Endometrium (tissue), 2 donors: ENCODE data around the gene ISM2.

Experiments
- FAIRE-seq: peaks from 2 replicates; lab custom pipeline; 2012; peaks lifted over from hg19 to GRCh38; lab: Jason Lieb, UNC
- donor health status: control.
- donor health status: control.

The ISM2 gene

GRCh38 chr14:77507762-77508161 is 9.1 kb upstream of the ISM2 start:
- no peak for FAIRE-seq

DNA sequence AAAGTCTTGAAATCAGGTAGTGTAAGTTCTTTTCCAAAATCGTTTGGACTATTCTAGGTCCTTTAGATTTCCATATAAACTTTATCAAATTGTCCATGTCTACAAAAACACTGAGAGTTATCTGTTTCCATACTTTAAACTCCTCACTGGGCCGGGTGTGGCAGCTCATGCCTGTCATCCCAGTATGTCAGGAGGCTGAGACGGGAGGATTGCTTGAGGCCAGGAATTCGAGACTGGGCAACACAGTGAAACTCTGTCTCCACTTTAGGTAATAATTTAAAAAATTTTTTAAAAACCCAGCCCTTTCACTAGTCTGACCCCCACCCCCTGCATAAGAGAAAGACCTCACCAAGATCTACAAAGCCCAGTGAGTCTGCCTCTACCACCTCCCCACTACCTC is 6.4 kb upstream of the ISM2 start:
- FAIRE-seq = no peak

- FAIRE-seq = no peak
Measured at GRCh38 chr14:77503138-77503537, 4.5 kb upstream of the ISM2 start.

- FAIRE-seq = no peak
Measured at GRCh38 chr14:77502109-77502782, 3.6 kb upstream of the ISM2 start.

GRCh38 chr14:77498984-77499527 is 440 bp upstream of the ISM2 start:
- FAIRE-seq = no peak

GRCh38 chr14:77495334-77495733 is 3.3 kb downstream of the ISM2 start:
- no peak for FAIRE-seq

- FAIRE-seq = no peak
Measured at GRCh38 chr14:77491056-77491455, 7.6 kb downstream of the ISM2 start.

GRCh38 chr14:77490347-77490986 is 8.1 kb downstream of the ISM2 start:
- FAIRE-seq = no peak

- no peak for FAIRE-seq
Measured at GRCh38 chr14:77489041-77489440, 9.6 kb downstream of the ISM2 start.

DNA sequence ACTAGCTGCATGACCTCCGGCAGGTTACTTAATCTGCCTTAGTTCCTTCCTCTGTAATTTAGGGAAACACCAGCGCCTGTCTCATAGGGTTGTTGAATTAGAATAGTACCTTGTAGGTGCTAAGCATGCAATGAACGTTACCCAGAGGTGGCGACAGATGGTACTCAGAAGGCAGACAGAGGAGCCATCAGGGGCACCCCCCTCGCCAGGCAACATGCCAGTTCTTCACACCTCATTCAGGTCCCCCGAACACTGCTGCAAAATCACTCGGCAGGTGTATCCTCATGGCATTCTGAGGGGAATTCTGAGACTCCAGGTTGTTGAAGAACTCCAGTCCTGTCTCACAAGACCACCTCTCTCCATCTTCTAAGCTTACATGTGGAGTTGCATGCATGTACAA is 10.1 kb downstream of the ISM2 start:
- no peak for FAIRE-seq

- FAIRE-seq = no peak
Measured at GRCh38 chr14:77485901-77486678, 12.5 kb downstream of the ISM2 start.

- no peak for FAIRE-seq
Measured at GRCh38 chr14:77485256-77485655, 13.4 kb downstream of the ISM2 start.

- FAIRE-seq = no peak
Measured at GRCh38 chr14:77482422-77482821, 16.2 kb downstream of the ISM2 start.

- no peak for FAIRE-seq
Measured at GRCh38 chr14:77478796-77479195, 19.8 kb downstream of the ISM2 start.

DNA sequence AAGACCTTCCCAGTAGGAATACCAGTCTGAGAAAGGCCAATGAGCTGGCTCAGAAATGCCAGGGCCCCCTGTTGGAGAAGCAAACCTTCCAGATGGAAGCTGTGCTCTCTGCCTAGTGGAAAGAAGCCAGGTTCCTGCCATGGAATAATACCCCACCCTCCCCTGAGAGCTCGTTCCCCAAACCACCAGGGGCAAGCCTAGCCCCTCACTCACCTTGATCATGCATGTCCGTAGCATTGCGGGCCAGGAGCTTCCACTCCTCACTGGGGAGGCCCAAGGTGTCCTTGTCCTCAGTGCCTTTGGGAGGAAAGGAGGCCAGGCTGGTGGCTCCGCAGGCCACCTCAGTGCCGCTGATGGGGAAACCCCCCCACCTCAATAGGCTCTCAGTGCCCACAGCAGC is 20.6 kb downstream of the ISM2 start:
- no peak for FAIRE-seq

DNA sequence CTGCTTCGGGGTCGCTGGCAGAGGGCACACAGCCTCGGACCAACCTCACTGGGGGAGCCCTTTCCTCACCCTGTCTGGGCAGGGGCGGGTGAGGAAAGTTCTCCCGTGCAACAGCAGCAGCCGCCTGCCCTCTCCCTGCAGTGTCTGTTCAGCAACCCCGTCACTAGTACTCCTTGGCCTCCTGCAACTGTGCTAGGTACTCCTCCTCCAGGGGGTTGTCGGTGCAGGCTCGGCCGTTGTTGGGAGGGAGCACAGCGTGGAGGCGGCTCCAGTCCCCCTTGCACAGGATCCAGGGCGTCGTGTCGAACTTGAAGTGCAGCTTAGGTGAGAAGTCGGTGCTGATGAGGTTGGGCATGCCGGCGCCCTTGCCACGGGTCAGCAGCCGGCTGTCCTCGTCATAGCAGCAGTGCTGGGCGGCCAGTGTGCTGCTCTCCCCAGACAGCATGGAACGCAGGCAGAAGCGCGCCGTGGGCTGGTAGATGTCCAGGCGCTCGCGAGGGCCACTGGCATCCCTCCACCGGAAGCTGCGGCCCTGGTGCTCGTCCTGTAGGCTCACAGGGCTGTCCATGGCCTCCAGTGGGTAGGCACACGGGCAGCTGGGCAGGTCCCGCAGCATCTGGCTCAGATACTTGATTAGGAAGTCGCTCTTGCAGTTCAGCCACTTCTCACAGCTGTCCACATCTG is 23.0 kb downstream of the ISM2 start:
- no peak for FAIRE-seq

DNA sequence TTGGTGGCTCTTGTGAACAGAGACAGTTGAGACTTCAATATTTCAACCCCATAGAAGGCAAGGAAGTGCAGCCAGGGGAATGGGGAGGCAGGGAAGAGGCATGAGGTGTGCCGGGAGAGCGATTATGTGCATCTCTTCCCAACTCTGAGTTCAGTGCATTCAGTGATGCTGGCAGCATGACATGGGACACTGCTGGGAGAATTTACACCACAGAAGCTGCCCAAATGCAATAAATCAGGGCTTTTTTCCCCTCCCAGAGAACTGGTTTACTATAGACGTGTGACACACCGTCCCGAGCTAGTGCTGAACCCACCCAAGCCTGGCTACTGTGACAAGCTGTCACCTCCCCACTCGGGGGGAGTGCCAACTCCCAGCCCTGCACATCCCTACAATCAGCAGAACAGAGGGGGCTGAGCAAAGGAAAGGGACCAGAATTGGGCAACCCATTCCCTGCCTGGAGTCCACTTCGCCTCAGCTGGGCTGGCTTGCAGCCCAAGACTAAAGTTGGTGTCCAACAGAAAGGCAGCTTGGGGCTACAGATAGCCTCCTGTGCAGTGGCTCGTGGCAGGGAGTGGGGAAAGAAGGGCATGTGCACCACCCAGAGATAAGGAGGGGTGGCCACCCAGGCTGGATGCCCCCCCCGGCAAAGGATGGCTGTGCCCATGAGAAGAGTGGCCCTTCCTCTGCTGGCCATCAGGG is 24.0 kb downstream of the ISM2 start:
- FAIRE-seq = no peak

GRCh38 chr14:77473921-77474320 is 24.7 kb downstream of the ISM2 start:
- no peak for FAIRE-seq

DNA sequence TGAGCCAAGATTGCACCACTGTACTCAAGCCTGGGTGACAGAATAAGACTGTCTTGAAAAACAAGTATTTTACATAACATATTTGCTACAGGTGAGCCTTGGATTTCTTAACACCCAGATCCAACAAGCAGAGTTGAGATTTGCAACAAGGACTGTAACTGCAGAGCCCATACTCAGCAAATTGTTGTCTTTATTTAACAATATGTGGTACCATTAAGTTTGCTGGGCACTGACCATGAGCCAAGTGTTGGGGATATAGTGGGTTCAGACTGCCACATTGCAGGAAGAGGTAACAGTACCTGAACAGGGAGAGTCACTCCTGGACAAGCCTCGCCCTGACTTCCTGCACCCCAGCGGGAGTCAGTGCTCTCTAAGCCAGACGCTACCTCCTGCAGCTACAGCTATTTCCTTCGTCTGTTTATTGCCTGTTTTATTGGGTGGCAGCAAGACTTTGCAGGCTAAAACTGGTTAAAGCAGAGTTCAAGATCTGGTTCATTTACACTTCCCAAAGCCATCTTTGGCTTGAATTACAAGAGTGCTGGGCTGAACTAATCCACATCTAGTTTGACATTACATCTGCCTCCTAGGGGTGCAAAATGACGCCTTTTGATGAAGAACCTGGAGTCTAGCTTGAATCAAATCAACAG is 28.3 kb downstream of the ISM2 start:
- no peak for FAIRE-seq

GRCh38 chr14:77469539-77469938 is 29.1 kb downstream of the ISM2 start:
- FAIRE-seq = no peak

DNA sequence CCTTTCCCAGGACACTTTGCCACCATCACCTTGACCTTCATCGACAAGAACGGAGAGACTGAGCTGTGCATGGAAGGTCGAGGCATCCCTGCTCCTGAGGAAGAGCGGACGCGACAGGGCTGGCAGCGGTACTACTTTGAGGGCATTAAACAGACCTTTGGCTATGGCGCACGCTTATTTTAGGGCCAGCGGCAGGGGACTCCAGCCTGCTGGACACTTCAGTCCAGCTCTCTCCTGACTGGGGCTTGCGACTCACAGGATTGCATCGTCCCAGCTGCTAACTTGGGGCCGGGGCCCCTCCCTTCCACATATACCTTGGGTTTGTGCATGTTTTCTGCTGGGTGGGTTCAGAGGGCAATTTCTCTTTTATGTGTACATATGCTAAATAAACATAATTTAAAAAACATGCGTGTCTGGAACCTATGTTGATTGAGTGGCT is 29.5 kb downstream of the ISM2 start:
- no peak for FAIRE-seq
